ENCODE measurements around the gene TUT1. TPM values are rescaled to one million over a fixed set of nuclear protein-coding genes. Genes with fewer than 3 reads are reported as not detected.
"Not testable (repeated sequence)": the region's sequence is repeated elsewhere in the genome, so short reads cannot be mapped to it uniquely, and the experiment has no call there.

Gene TUT1
- total RNA-seq, 1 donor from 2014 or later: 9.6 TPM

GRCh38 chr11:62560566-62561103 is 30.7 kb downstream of the TUT1 start:
- H3K36me3 Mint-ChIP-seq (ENCODE audit: low read depth): peaks cover 30% of the 10 kb centered on the region
- peak; percentile 91 for TF ChIP-seq CTCF (IDR thresholded peaks at IDR 0.05)
- no peak for DNase-seq (ENCODE audit: low spot score)
- no peaks in the 10 kb centered on the region for H3K27me3 Mint-ChIP-seq (ENCODE audit: low read depth)
- no peak overlapping the region for H3K4me3 Mint-ChIP-seq (ENCODE audit: unreplicated experiment)
- H3K4me1 Mint-ChIP-seq (ENCODE audit: low read depth): peaks cover 42% of the 10 kb centered on the region
- H3K9me3 Mint-ChIP-seq (ENCODE audit: low read depth): no peaks in the 10 kb centered on the region
- peak overlapping the region; percentile 87 for H3K27ac Mint-ChIP-seq (ENCODE audit: unreplicated experiment)

- Mint-ChIP-seq H3K4me1 (ENCODE audit: low read depth) (peaks cover 52% of the 10 kb centered on the region), H3K27ac (ENCODE audit: unreplicated experiment) (peak overlapping the region; percentile 87), H3K36me3 (ENCODE audit: low read depth) (peaks cover 25% of the 10 kb centered on the region)
- not testable (repeated sequence) for H3K9me3 Mint-ChIP-seq (ENCODE audit: low read depth); H3K27me3 Mint-ChIP-seq (ENCODE audit: low read depth); DNase-seq (ENCODE audit: low spot score); H3K4me3 Mint-ChIP-seq (ENCODE audit: unreplicated experiment)
These were observed 31.7 kb downstream of the TUT1 start for GRCh38 chr11:62559626-62560025.

- Mint-ChIP-seq H3K9me3 (ENCODE audit: low read depth) (no peaks in the 10 kb centered on the region), H3K4me3 (ENCODE audit: unreplicated experiment) (no peak overlapping the region), H3K27me3 (ENCODE audit: low read depth) (no peaks in the 10 kb centered on the region), H3K36me3 (ENCODE audit: low read depth) (peaks cover 25% of the 10 kb centered on the region), H3K4me1 (ENCODE audit: low read depth) (peaks cover 56% of the 10 kb centered on the region), H3K27ac (ENCODE audit: unreplicated experiment) (no peak overlapping the region)
- TF ChIP-seq CTCF (IDR thresholded peaks at IDR 0.05): no peak
- no peak for DNase-seq (ENCODE audit: low spot score)
These were observed 32.1 kb downstream of the TUT1 start for GRCh38 chr11:62559204-62559603.

GRCh38 chr11:62558669-62559068 is 32.7 kb downstream of the TUT1 start:
- Mint-ChIP-seq H3K36me3 (ENCODE audit: low read depth) (peaks cover 23% of the 10 kb centered on the region), H3K27ac (ENCODE audit: unreplicated experiment) (no peak overlapping the region), H3K27me3 (ENCODE audit: low read depth) (no peaks in the 10 kb centered on the region), H3K9me3 (ENCODE audit: low read depth) (no peaks in the 10 kb centered on the region), H3K4me3 (ENCODE audit: unreplicated experiment) (no peak overlapping the region), H3K4me1 (ENCODE audit: low read depth) (peaks cover 62% of the 10 kb centered on the region)
- TF ChIP-seq CTCF (IDR thresholded peaks at IDR 0.05): no peak
- DNase-seq (ENCODE audit: low spot score): no peak

GRCh38 chr11:62556875-62557631 is 34.3 kb downstream of the TUT1 start:
- H3K36me3 Mint-ChIP-seq (ENCODE audit: low read depth): peaks cover 20% of the 10 kb centered on the region
- no peak overlapping the region for H3K4me3 Mint-ChIP-seq (ENCODE audit: unreplicated experiment)
- H3K27me3 Mint-ChIP-seq (ENCODE audit: low read depth): no peaks in the 10 kb centered on the region
- H3K27ac Mint-ChIP-seq (ENCODE audit: unreplicated experiment): peak overlapping the region; percentile 98
- H3K9me3 Mint-ChIP-seq (ENCODE audit: low read depth): no peaks in the 10 kb centered on the region
- no peak for TF ChIP-seq CTCF (IDR thresholded peaks at IDR 0.05)
- DNase-seq (ENCODE audit: low spot score): no peak
- H3K4me1 Mint-ChIP-seq (ENCODE audit: low read depth): peaks cover 75% of the 10 kb centered on the region
